RKO (cell line): ENCODE measurements around the gene RENBP.
A peak's percentile ranks its signal among the peaks of the same experiment; 100 is the strongest.

Experiments
- DNase-seq: peaks from one replicate; pipeline ENCODE4 v3.0.0-alpha.2; 2016; ENCODE audit warnings: low spot score

RENBP gene

GRCh38 chrX:153953892-153954557 lies 9.6 kb upstream of the RENBP start:
- DNase-seq: no peak

GRCh38 chrX:153953342-153953830 lies 8.9 kb upstream of the RENBP start:
- peak; percentile 61 for DNase-seq

- no peak for DNase-seq
These were observed 8.1 kb upstream of the RENBP start for GRCh38 chrX:153952373-153953026.

GRCh38 chrX:153951683-153952372 lies 7.4 kb upstream of the RENBP start:
- no peak for DNase-seq

- no peak for DNase-seq
These were observed 5.7 kb upstream of the RENBP start for GRCh38 chrX:153950127-153950526.

- DNase-seq: no peak
These were observed 4.7 kb upstream of the RENBP start for GRCh38 chrX:153948847-153949805.

- no peak for DNase-seq
These were observed 3.6 kb upstream of the RENBP start for GRCh38 chrX:153948002-153948466.

GRCh38 chrX:153947009-153947769 lies 2.7 kb upstream of the RENBP start:
- peak; percentile 92 for DNase-seq

GRCh38 chrX:153945956-153946943 lies 1.8 kb upstream of the RENBP start:
- no peak for DNase-seq

GRCh38 chrX:153944800-153945150 lies 332 bp upstream of the RENBP start:
- DNase-seq: no peak

GRCh38 chrX:153941336-153942252 lies 2.8 kb downstream of the RENBP start:
- no peak for DNase-seq

- no peak for DNase-seq
These were observed 4.9 kb downstream of the RENBP start for GRCh38 chrX:153939573-153939972.

- no peak for DNase-seq
These were observed 6.1 kb downstream of the RENBP start for GRCh38 chrX:153938226-153938786.

GRCh38 chrX:153937056-153937455 lies 7.4 kb downstream of the RENBP start:
- no peak for DNase-seq

- no peak for DNase-seq
These were observed 9.1 kb downstream of the RENBP start for GRCh38 chrX:153935326-153935851.

GRCh38 chrX:153934762-153935325 lies 9.6 kb downstream of the RENBP start, which contains the start of gene NAA10:
NAA10 (minus strand) TSS chrX:153935037; CDS start chrX:153934904, 133 bp downstream.
- peak; percentile 75 for DNase-seq

- no peak for DNase-seq
These were observed 10.2 kb downstream of the RENBP start for GRCh38 chrX:153934148-153934761.
